HFFc6 (cell line): ENCODE data around the gene ERC2. TPM values are rescaled to one million over a fixed set of nuclear protein-coding genes. Genes with fewer than 3 reads are reported as not detected.

ENCODE experiments used
- DNase-seq: peaks from one replicate; pipeline ENCODE4 v3.0.0-alpha.2; 2018
- H3K27ac Mint-ChIP-seq: 2 replicates; pipeline ENCODE4 v1.8.0; 2020; ENCODE audit warnings: mild to moderate bottlenecking, mixed read lengths
- H3K27me3 Mint-ChIP-seq: 2 replicates; pipeline ENCODE4 v1.8.0; 2021; ENCODE audit warnings: mild to moderate bottlenecking, moderate library complexity, mixed read lengths; ENCODE audit not compliant: insufficient read depth
- H3K36me3 Mint-ChIP-seq: 2 replicates; pipeline ENCODE4 v1.8.0; 2021; ENCODE audit warnings: low read depth, mixed read lengths
- H3K4me1 Mint-ChIP-seq: 2 replicates; pipeline ENCODE4 v1.8.0; 2020; ENCODE audit warnings: low read depth, mixed read lengths
- H3K4me3 Mint-ChIP-seq: 2 replicates; pipeline ENCODE4 v1.8.0; 2020; ENCODE audit warnings: mild to moderate bottlenecking, moderate library complexity, mixed read lengths
- H3K9me3 Mint-ChIP-seq: 2 replicates; pipeline ENCODE4 v1.8.0; 2020; ENCODE audit warnings: mild to moderate bottlenecking, mixed read lengths
- CTCF ChIP-seq: fragments of 200-600 bp; sonication (generic); IDR thresholded peaks from 2 replicates; pipeline ENCODE4 v1.5.0; 2021; ENCODE audit warnings: antibody characterized with exemption, mild to moderate bottlenecking
- total RNA-seq, 6 experiments: library from RNA; stranded (reverse); fragmentation: NEBNext Ultra II Directional; extraction: Animal tissue kit (Norgen Biotek cat#: 25700); gene quantifications; 2 replicates in 1 of 6; 3 replicates in 5 of 6; pipeline ENCODE4 v1.2.3, GENCODE V29; 2021

Gene ERC2
- total RNA-seq, 6 experiments from 2014 or later: 0.11 TPM; not detected in 5

- no peaks in the 10 kb centered on the region; the same call in 1 of the 2 replicates for H3K9me3 Mint-ChIP-seq
- 0 out of 2 replicates have a peak, but pooled peaks cover 4% of the 10 kb centered on the region for H3K36me3 Mint-ChIP-seq
- H3K4me1 Mint-ChIP-seq: peaks cover 6% of the 10 kb centered on the region; the same call in 1 of the 2 replicates
- H3K27ac Mint-ChIP-seq: no peak overlapping the region
- H3K4me3 Mint-ChIP-seq: no peak overlapping the region
- no peaks in the 10 kb centered on the region for H3K27me3 Mint-ChIP-seq
- TF ChIP-seq CTCF: no peak
- DNase-seq: no peak
Observed at GRCh38 chr3:55796533-55796932, 671.7 kb downstream of the ERC2 start.

- Mint-ChIP-seq H3K9me3 (no peaks in the 10 kb centered on the region; the same call in 1 of the 2 replicates), H3K27me3 (no peaks in the 10 kb centered on the region), H3K4me3 (no peak overlapping the region), H3K27ac (no peak overlapping the region; the same call in 1 of the 2 replicates), H3K4me1 (peaks cover 11% of the 10 kb centered on the region), H3K36me3 (0 out of 2 replicates have a peak, but pooled peaks cover 4% of the 10 kb centered on the region)
- no peak for TF ChIP-seq CTCF
- no peak for DNase-seq
Observed at GRCh38 chr3:55795746-55796145, 672.5 kb downstream of the ERC2 start.

- Mint-ChIP-seq H3K9me3 (no peaks in the 10 kb centered on the region; the same call in 1 of the 2 replicates), H3K27ac (no peak overlapping the region), H3K4me1 (peaks cover 13% of the 10 kb centered on the region), H3K27me3 (no peaks in the 10 kb centered on the region), H3K36me3 (0 out of 2 replicates have a peak, but pooled peaks cover 4% of the 10 kb centered on the region), H3K4me3 (no peak overlapping the region)
- TF ChIP-seq CTCF: no peak
- DNase-seq: no peak
Observed at GRCh38 chr3:55795296-55795695, 673.0 kb downstream of the ERC2 start.

- DNase-seq: no peak
- Mint-ChIP-seq H3K27me3 (no peaks in the 10 kb centered on the region), H3K36me3 (0 out of 2 replicates have a peak, but pooled peaks cover 4% of the 10 kb centered on the region), H3K27ac (no peak overlapping the region), H3K4me3 (no peak overlapping the region), H3K9me3 (no peaks in the 10 kb centered on the region; the same call in 1 of the 2 replicates), H3K4me1 (peaks cover 13% of the 10 kb centered on the region)
- no peak for TF ChIP-seq CTCF
Observed at GRCh38 chr3:55792742-55793141, 675.5 kb downstream of the ERC2 start.

GRCh38 chr3:55792009-55792408, 676.3 kb downstream of the ERC2 start:
- Mint-ChIP-seq H3K4me1 (peaks cover 13% of the 10 kb centered on the region), H3K4me3 (no peak overlapping the region), H3K9me3 (no peaks in the 10 kb centered on the region; the same call in 1 of the 2 replicates), H3K27me3 (no peaks in the 10 kb centered on the region), H3K27ac (no peak overlapping the region), H3K36me3 (0 out of 2 replicates have a peak, but pooled peaks cover 4% of the 10 kb centered on the region)
- TF ChIP-seq CTCF: no peak
- DNase-seq: no peak
